Endothelial cell (in vitro differentiated cells): ENCODE data around the gene SCN2B. TPM values are rescaled to one million over a fixed set of nuclear protein-coding genes. Genes with fewer than 3 reads are reported as not detected.

ENCODE experiments used
- DNase-seq: peaks from one replicate; pipeline ENCODE4 v3.0.0; 2021; ENCODE audit warnings: low spot score
- H3K27ac Mint-ChIP-seq: one replicate; pipeline ENCODE4 v1.8.0; 2021; ENCODE audit warnings: mixed read lengths, inconsistent platforms; ENCODE audit not compliant: unreplicated experiment
- H3K27me3 Mint-ChIP-seq: one replicate; pipeline ENCODE4 v1.8.0; 2021; ENCODE audit warnings: mild to moderate bottlenecking, moderate library complexity, mixed read lengths, inconsistent platforms; ENCODE audit not compliant: unreplicated experiment
- H3K36me3 Mint-ChIP-seq: one replicate; pipeline ENCODE4 v1.8.0; 2021; ENCODE audit warnings: mild to moderate bottlenecking, low read depth, mixed read lengths, inconsistent platforms; ENCODE audit not compliant: unreplicated experiment
- H3K4me1 Mint-ChIP-seq: one replicate; pipeline ENCODE4 v1.8.0; 2021; ENCODE audit warnings: mild to moderate bottlenecking, mixed read lengths, inconsistent platforms; ENCODE audit not compliant: unreplicated experiment
- H3K4me3 Mint-ChIP-seq: one replicate; pipeline ENCODE4 v1.8.0; 2021; ENCODE audit warnings: mild to moderate bottlenecking, mixed read lengths, inconsistent platforms; ENCODE audit not compliant: unreplicated experiment
- H3K9me3 Mint-ChIP-seq: one replicate; pipeline ENCODE4 v1.8.0; 2021; ENCODE audit warnings: mixed read lengths, inconsistent platforms; ENCODE audit not compliant: unreplicated experiment
- total RNA-seq: library from RNA; stranded (reverse); fragmentation: NEBNext Ultra II Directional; extraction: Animal tissue kit (Norgen Biotek cat#: 25700); gene quantifications from one replicate; pipeline ENCODE4 v1.2.1, GENCODE V29; 2021; ENCODE audit not compliant: unreplicated experiment
- TF ChIP-seq, protein P1 (sequence below): fragments of 200-600 bp; sonication (generic); IDR thresholded peaks from one replicate; pipeline ENCODE4 v1.5.0; 2021; ENCODE audit warnings: antibody characterized with exemption; ENCODE audit not compliant: unreplicated experiment

Gene SCN2B
- total RNA-seq, 1 donor from 2014 or later: not detected

DNA sequence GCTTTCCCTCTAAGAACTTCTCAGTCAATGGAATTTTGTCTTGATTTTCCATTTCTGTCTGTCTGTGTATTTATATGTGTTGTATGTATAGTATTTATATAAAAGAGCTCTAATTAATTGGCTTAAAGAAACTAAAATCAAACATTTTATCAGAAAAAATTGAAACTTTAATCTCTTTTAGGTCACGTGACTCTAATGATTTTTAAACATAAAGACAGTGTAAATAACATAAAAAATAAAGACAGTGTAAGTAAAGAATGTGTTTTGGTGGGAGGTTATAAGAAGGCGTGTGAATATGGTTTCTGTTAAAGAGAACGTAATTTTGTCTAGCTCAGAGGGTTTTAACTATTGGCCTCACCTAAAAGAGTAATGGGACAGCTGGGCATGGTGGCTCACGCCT, 46.0 kb upstream of the SCN2B start:
- no peaks in the 10 kb centered on the region for H3K4me1 Mint-ChIP-seq
- no peaks in the 10 kb centered on the region for H3K9me3 Mint-ChIP-seq
- H3K27ac Mint-ChIP-seq: no peak overlapping the region
- TF ChIP-seq, protein P1, sequence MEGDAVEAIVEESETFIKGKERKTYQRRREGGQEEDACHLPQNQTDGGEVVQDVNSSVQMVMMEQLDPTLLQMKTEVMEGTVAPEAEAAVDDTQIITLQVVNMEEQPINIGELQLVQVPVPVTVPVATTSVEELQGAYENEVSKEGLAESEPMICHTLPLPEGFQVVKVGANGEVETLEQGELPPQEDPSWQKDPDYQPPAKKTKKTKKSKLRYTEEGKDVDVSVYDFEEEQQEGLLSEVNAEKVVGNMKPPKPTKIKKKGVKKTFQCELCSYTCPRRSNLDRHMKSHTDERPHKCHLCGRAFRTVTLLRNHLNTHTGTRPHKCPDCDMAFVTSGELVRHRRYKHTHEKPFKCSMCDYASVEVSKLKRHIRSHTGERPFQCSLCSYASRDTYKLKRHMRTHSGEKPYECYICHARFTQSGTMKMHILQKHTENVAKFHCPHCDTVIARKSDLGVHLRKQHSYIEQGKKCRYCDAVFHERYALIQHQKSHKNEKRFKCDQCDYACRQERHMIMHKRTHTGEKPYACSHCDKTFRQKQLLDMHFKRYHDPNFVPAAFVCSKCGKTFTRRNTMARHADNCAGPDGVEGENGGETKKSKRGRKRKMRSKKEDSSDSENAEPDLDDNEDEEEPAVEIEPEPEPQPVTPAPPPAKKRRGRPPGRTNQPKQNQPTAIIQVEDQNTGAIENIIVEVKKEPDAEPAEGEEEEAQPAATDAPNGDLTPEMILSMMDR: no peak
- H3K27me3 Mint-ChIP-seq: peaks cover 1% of the 10 kb centered on the region
- no peak for DNase-seq
- H3K4me3 Mint-ChIP-seq: no peak overlapping the region
- H3K36me3 Mint-ChIP-seq: no peaks in the 10 kb centered on the region

DNA sequence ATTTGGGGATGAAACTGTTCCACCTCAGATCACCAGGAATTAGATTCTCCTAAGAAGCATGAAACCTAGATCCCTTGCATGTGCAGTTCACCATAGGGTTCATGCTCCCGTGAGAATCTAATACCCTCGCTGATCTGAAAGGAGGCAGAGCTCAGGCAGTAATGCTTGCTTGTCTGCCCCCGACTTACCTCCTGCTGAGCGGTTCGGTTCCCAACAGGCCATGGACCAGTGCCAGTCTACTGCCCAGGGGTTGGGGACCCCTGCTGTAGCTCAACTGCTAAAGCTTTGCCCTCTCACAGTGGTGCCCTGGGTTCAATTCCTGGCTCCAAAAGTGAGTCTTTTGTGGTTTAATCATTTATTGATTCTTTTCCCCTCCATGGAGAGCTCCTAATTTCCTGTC, 45.0 kb upstream of the SCN2B start:
- Mint-ChIP-seq H3K27ac (no peak overlapping the region), H3K4me1 (no peaks in the 10 kb centered on the region), H3K4me3 (no peak overlapping the region), H3K9me3 (no peaks in the 10 kb centered on the region), H3K27me3 (peaks cover 1% of the 10 kb centered on the region), H3K36me3 (no peaks in the 10 kb centered on the region)
- TF ChIP-seq, protein P1: no peak
- no peak for DNase-seq

DNA sequence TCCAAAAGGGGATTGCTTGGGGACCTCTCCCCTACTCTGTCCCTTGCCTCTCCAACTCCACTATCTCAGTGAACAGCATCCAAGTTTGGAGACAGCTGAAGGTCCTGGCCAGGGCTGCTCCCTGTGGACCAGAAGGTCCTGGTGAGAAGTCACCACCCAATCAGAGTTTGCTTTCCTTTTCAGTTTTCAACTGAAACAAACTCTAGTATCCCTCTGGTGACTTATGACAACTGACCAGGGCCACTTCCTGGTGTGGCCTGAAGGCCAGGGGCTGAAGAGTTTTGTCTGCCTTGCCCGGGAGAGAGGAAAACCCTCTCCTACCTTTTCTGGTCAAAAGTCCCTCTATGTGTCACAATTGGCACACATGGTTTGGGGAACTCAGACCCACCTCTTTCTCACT, 43.3 kb upstream of the SCN2B start:
- H3K27me3 Mint-ChIP-seq: peaks cover 1% of the 10 kb centered on the region
- H3K4me1 Mint-ChIP-seq: no peaks in the 10 kb centered on the region
- TF ChIP-seq, protein P1: no peak
- H3K4me3 Mint-ChIP-seq: no peak overlapping the region
- H3K27ac Mint-ChIP-seq: no peak overlapping the region
- no peaks in the 10 kb centered on the region for H3K36me3 Mint-ChIP-seq
- no peak for DNase-seq
- H3K9me3 Mint-ChIP-seq: no peaks in the 10 kb centered on the region

DNA sequence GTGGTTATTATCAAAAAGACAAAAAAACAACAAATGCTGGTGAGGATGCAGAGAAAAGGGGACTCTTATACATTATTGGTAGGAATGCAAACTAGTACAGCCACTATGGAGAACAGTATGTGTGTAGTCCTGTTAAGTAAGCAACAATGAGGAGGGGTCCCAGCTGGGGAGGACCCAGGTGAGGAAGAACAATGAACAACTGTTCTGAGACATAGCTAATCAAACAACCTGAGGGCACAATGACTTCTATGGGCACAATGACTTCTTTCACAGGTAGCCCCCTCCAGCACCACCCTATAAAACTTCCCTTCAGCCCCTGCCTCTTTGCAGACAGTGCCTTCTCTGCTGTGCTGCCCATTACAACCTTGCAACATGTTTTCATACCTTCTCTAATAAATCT, 42.8 kb upstream of the SCN2B start:
- DNase-seq: no peak
- Mint-ChIP-seq H3K27me3 (peaks cover 1% of the 10 kb centered on the region), H3K4me1 (peaks cover 1% of the 10 kb centered on the region), H3K4me3 (no peak overlapping the region), H3K36me3 (no peaks in the 10 kb centered on the region), H3K27ac (no peak overlapping the region), H3K9me3 (no peaks in the 10 kb centered on the region)
- TF ChIP-seq, protein P1: no peak

DNA sequence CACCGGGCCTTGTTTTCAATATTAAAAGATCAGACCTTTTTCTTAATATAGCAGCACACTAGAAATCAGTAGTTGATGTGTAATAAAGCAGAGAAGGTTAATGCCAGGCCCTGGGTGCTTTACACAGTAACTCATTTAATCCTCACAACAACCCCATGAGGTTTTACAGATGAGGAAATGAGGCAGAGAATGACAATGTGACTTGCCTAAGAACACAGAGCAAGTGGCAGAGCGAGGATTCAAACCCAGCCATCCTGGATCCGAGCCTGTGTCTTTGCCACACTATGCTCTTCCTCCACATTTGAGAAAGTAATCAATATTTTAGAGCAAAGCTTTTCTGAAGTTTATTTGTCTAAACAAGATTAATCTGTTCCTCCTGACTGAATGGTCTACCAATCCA, 41.1 kb upstream of the SCN2B start:
- H3K36me3 Mint-ChIP-seq: no peaks in the 10 kb centered on the region
- DNase-seq: no peak
- TF ChIP-seq, protein P1: no peak
- peaks cover 5% of the 10 kb centered on the region for H3K27me3 Mint-ChIP-seq
- H3K4me3 Mint-ChIP-seq: no peak overlapping the region
- H3K9me3 Mint-ChIP-seq: no peaks in the 10 kb centered on the region
- H3K27ac Mint-ChIP-seq: no peak overlapping the region
- peaks cover 18% of the 10 kb centered on the region for H3K4me1 Mint-ChIP-seq
